Natural killer cell (primary cell): ENCODE data around the gene CCDC183. TPM values are rescaled to one million over a fixed set of nuclear protein-coding genes. Genes with fewer than 3 reads are reported as not detected.

Source experiments
- ATAC-seq, 3 donors: fragments of 150-1000 bp in 2 of 3; fragments of 200-7000 bp in 1 of 3; cut with Tn5 transposase; 1 replicate in 1 of 3; 2 replicates in 2 of 3; pipeline ENCODE4 v1.10.0; 2021; ENCODE audit warnings: mild to moderate bottlenecking in 2 of 3, moderate library complexity in 2 of 3
- DNase-seq, 2 donors: peaks; one replicate each; pipeline versions ENCODE4 v3.0.0 to v3.0.0-alpha.2; 2013 to 2021; ENCODE audit warnings: mixed read lengths in 1 of 2
- H3K27ac ChIP-seq: one replicate; pipeline ENCODE4 v1.5.1; 2013; ENCODE audit warnings: mild to moderate bottlenecking, low read length
- H3K27me3 ChIP-seq: one replicate; pipeline ENCODE4 v1.6.1; 2013; ENCODE audit warnings: low read length; ENCODE audit not compliant: control insufficient read depth, insufficient read depth
- H3K36me3 ChIP-seq: one replicate; pipeline ENCODE4 v1.6.1; 2013; ENCODE audit warnings: low read length; ENCODE audit not compliant: control insufficient read depth, insufficient read depth
- H3K4me1 ChIP-seq: one replicate; pipeline ENCODE4 v1.6.1; 2013; ENCODE audit warnings: low read length; ENCODE audit not compliant: control insufficient read depth, insufficient read depth
- H3K4me3 ChIP-seq: one replicate; pipeline ENCODE4 v1.5.1; 2013; ENCODE audit warnings: low read length
- H3K9me3 ChIP-seq: one replicate; pipeline ENCODE4 v1.6.1; 2013; ENCODE audit warnings: low read length; ENCODE audit not compliant: control insufficient read depth, insufficient read depth
- H3K27ac Mint-ChIP-seq, 2 donors: one replicate each; pipeline ENCODE4 v1.8.0; 2022; ENCODE audit warnings: mild to moderate bottlenecking in 2 of 2, mixed read lengths in 2 of 2, moderate library complexity in 1 of 2
- H3K27me3 Mint-ChIP-seq, 2 donors: one replicate each; pipeline ENCODE4 v1.8.0; 2022; ENCODE audit warnings: low read depth in 2 of 2, mixed read lengths in 2 of 2
- H3K36me3 Mint-ChIP-seq: one replicate; pipeline ENCODE4 v1.8.0; 2022; ENCODE audit warnings: mixed read lengths
- H3K4me1 Mint-ChIP-seq, 2 donors: one replicate each; pipeline ENCODE4 v1.8.0; 2022; ENCODE audit warnings: mixed read lengths in 2 of 2
- H3K4me3 Mint-ChIP-seq: one replicate; pipeline ENCODE4 v1.8.0; 2022; ENCODE audit warnings: mild to moderate bottlenecking, moderate library complexity, mixed read lengths
- H3K9me3 Mint-ChIP-seq, 2 donors: one replicate each; pipeline ENCODE4 v1.8.0; 2022; ENCODE audit warnings: mixed read lengths in 2 of 2
- WGBS: methylation state at CpG from one replicate; pipeline ENCODE4 v1.1.7; 2013; ENCODE audit warnings: missing lambda C conversion rate; ENCODE audit not compliant: insufficient coverage; 5-methylcytosine and 5-hydroxymethylcytosine counted together
- intact Hi-C: fragments of 100-400 bp; cut with micrococcal nuclease; formaldehyde crosslinking; loops from one replicate; pipeline ENCODE4 v1.14.2; 2022
- total RNA-seq, 4 donors: library from RNA; stranded (reverse); fragments of 120-200 nt in 1 of 4; gene quantifications; one replicate each; pipeline versions ENCODE4 v1.2.3 to v1.2.4, GENCODE V29; 2013 to 2022
- TF ChIP-seq, protein P1 (sequence below): fragments of 200-600 bp; IDR thresholded peaks from one replicate; pipeline ENCODE4 v1.8.0; 2022; ENCODE audit warnings: antibody characterized with exemption

CCDC183 gene
- total RNA-seq, 3 donors from 2014 or later (not counting 1 experiment from before 2014, with no cell fraction given), result 0.56 to 0.75 (median 0.65) TPM

DNA sequence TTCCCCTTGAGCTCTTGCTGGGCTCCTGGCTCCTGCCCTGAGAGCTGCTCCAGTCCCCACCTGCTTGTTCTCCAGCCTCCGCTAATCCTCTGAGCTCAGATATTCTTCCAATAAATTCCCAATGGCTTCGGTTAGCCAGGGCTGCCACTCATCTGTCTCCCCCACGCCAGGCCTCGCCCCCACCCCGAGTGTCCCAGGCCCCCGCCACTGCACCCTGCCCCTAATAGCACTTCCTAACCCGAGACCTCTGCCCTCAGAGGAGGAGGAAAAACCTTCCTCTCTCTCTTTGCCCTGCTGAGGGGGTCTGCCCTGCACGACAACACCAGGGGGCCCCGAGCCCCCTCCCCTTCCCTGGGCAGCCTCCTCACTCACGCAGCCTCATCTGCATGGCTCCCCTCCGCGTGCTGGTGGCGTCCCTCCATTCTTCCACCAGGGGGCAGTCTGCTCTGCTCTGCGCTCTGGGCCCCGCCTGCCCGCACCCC, 26.4 kb upstream of the CCDC183 start:
- Histone ChIP-seq H3K4me1 (peaks cover 24% of the 10 kb centered on the region), H3K36me3 (no peaks in the 10 kb centered on the region), H3K4me3 (no peak overlapping the region), H3K9me3 (peaks cover 9% of the 10 kb centered on the region), H3K27ac (no peak overlapping the region), H3K27me3 (no peaks in the 10 kb centered on the region)
- DNase-seq (peak in 1 of 2 donors; percentile 77), ATAC-seq (peak; percentile 61 to 89 (median 83))
- Mint-ChIP-seq H3K4me3 (no peak overlapping the region), H3K36me3 (no peaks in the 10 kb centered on the region), H3K27ac (peak overlapping the region in 1 of 2 donors; percentile 26), H3K9me3 (no peaks in the 10 kb centered on the region), H3K4me1 (peaks cover 0 to 10% of the 10 kb centered on the region in 2 donors), H3K27me3 (peaks cover 8% of the 10 kb centered on the region in 2 donors)
- TF ChIP-seq, protein P1, sequence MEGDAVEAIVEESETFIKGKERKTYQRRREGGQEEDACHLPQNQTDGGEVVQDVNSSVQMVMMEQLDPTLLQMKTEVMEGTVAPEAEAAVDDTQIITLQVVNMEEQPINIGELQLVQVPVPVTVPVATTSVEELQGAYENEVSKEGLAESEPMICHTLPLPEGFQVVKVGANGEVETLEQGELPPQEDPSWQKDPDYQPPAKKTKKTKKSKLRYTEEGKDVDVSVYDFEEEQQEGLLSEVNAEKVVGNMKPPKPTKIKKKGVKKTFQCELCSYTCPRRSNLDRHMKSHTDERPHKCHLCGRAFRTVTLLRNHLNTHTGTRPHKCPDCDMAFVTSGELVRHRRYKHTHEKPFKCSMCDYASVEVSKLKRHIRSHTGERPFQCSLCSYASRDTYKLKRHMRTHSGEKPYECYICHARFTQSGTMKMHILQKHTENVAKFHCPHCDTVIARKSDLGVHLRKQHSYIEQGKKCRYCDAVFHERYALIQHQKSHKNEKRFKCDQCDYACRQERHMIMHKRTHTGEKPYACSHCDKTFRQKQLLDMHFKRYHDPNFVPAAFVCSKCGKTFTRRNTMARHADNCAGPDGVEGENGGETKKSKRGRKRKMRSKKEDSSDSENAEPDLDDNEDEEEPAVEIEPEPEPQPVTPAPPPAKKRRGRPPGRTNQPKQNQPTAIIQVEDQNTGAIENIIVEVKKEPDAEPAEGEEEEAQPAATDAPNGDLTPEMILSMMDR, result no peak
- intact Hi-C loops, result no loop called here
- WGBS, result 21% methylated on average over 14 of the region's 16 CpGs

DNA sequence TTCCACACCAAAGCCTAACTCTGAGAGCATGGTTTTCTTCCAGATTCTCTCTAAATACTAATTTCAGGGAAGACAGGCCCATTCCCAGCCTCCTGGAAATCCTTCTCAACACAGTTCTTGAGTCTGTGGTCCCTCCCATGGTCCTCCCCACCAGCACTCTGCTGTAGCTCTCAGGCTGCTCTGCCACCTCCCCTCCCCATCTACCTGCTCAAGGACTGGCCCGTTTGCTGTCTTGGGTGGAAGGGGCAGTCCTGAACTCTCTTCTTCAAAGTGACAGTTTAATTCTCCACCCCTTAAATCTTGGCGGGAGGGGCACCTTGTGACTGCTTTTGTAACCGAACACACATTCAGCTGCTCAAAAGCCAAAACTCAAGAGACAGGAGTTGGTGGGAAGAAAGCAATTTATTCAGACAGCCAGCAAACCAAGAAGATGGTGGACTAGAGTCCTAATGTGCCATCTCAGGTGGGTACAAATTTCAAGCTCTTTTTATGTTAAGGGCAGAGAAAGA, 24.2 kb upstream of the CCDC183 start:
- Histone ChIP-seq H3K4me3 (no peak overlapping the region), H3K9me3 (peaks cover 9% of the 10 kb centered on the region), H3K36me3 (no peaks in the 10 kb centered on the region), H3K4me1 (peaks cover 17% of the 10 kb centered on the region), H3K27me3 (no peaks in the 10 kb centered on the region), H3K27ac (no peak overlapping the region)
- WGBS, result 74% methylated on average over 3 of the region's 3 CpGs
- Mint-ChIP-seq H3K9me3 (no peaks in the 10 kb centered on the region), H3K4me1 (peaks cover 0 to 10% of the 10 kb centered on the region in 2 donors), H3K27me3 (peaks cover 4 to 8% of the 10 kb centered on the region in 2 donors), H3K27ac (no peak overlapping the region), H3K4me3 (no peak overlapping the region), H3K36me3 (no peaks in the 10 kb centered on the region)
- TF ChIP-seq, protein P1, result no peak
- ATAC-seq, result no peak
- intact Hi-C loops, result no loop called here
- DNase-seq, result no peak

DNA sequence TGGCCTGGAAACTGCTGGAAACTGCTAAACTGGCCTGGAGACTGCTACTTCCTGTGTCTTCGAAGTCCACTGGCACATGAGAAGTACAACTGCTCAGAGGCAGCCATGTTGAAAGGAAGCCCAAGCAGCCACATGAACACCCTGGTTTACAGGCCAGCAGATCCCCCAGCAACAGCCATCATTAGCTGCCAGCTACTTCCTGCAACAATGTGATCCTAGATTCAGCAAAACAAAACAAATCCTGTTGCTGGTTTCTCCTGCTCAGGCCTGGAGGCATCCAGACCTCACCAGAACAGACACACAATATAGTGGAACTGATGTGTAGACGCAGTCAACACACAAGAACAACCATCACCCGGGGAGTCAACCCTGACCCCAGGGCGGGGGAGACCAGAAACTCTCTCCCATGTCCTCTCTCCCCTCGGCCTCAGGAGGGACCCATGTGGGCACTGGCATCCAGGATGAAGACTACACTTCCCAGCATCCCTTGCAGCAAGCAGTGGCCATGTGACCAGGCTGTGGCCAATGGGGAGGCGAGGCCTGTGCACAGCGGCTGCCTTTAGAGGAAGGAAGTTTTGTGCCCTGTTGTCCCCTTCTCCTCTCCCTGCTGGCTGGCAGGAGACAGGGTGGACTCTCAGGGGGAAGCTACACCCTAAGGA, 22.6 kb upstream of the CCDC183 start:
- ATAC-seq, result peak in 2 of 3 donors; percentile 31 to 67
- H3K27ac ChIP-seq, result no peak overlapping the region
- Mint-ChIP-seq H3K36me3 (no peaks in the 10 kb centered on the region), H3K4me3 (no peak overlapping the region), H3K4me1 (peaks cover 0 to 10% of the 10 kb centered on the region in 2 donors), H3K27me3 (peaks cover 13 to 19% of the 10 kb centered on the region in 2 donors), H3K27ac (no peak overlapping the region), H3K9me3 (no peaks in the 10 kb centered on the region)
- 55% methylated on average over 7 of the region's 7 CpGs for WGBS
- no peaks in the 10 kb centered on the region for H3K36me3 ChIP-seq
- TF ChIP-seq, protein P1, result no peak
- peak in 1 of 2 donors; percentile 35 for DNase-seq
- no peak overlapping the region for H3K4me3 ChIP-seq
- H3K9me3 ChIP-seq, result peaks cover 9% of the 10 kb centered on the region
- H3K27me3 ChIP-seq, result no peaks in the 10 kb centered on the region
- intact Hi-C loops, result no loop called here
- peaks cover 9% of the 10 kb centered on the region for H3K4me1 ChIP-seq
